B cell (primary cell): ENCODE results near the gene VAV2. TPM values are rescaled to one million over a fixed set of nuclear protein-coding genes. Genes with fewer than 3 reads are reported as not detected.
A peak's percentile ranks its signal among the peaks of the same experiment; 100 is the strongest.

Experiments
- ATAC-seq: fragments of 200-7000 bp; cut with Tn5 transposase; one replicate; pipeline ENCODE4 v1.10.0; 2021; ENCODE audit warnings: low read depth, mild to moderate bottlenecking, moderate number of reproducible peaks, moderate library complexity
- CTCF ChIA-PET: fragments of 350-600 bp; sonication (Branson Sonifier 250); formaldehyde crosslinking; loops from one replicate; lab custom pipeline; 2021; ENCODE audit warnings: antibody characterized with exemption, inconsistent platforms; lab: Charles Lee
- POLR2A ChIA-PET: fragments of 350-600 bp; sonication (Branson Sonifier 250); formaldehyde crosslinking; loops from one replicate; lab custom pipeline; 2021; ENCODE audit warnings: antibody characterized with exemption; lab: Charles Lee
- DNase-seq: peaks from one replicate; pipeline ENCODE4 v3.0.0; 2013
- H2AFZ ChIP-seq: 2 replicates; pipeline ENCODE4 v1.6.1; 2012; ENCODE audit warnings: mild to moderate bottlenecking, low read depth, low read length; ENCODE audit not compliant: insufficient read depth, poor library complexity, severe bottlenecking
- H3K27ac ChIP-seq, 2 donors: 1 replicate in 1 of 2; 2 replicates in 1 of 2; pipeline ENCODE4 v1.5.1; 2012 to 2013; ENCODE audit warnings: low read length in 2 of 2, mild to moderate bottlenecking in 2 of 2, moderate library complexity in 1 of 2
- H3K27me3 ChIP-seq, 4 experiments: fragments of 200-600 bp in 1 of 4; sonication (generic) in 1 of 4; replicated peaks in 1 of 4; 1 replicate in 2 of 4; 2 replicates in 2 of 4; pipeline versions ENCODE4 v1.6.1 to v1.7.0; 2013 to 2016; ENCODE audit warnings: low read length in 3 of 4, mild to moderate bottlenecking in 2 of 4, mixed read lengths in 1 of 4, moderate library complexity in 1 of 4; ENCODE audit not compliant: insufficient read depth in 4 of 4, control insufficient read depth in 3 of 4; ENCODE audit errors: control extremely low read depth in 1 of 4
- H3K36me3 ChIP-seq, 2 experiments: replicated peaks in 1 of 2; 1 replicate in 1 of 2; 2 replicates in 1 of 2; pipeline versions ENCODE4 v1.6.1 to v1.7.1; 2013; ENCODE audit warnings: low read length in 1 of 2; ENCODE audit not compliant: insufficient read depth in 2 of 2, control insufficient read depth in 1 of 2; ENCODE audit errors: control extremely low read depth in 1 of 2, extremely low read depth in 1 of 2
- H3K4me1 ChIP-seq, 2 donors: fragments of 200-600 bp in 1 of 2; sonication (generic) in 1 of 2; 1 replicate in 1 of 2; 2 replicates in 1 of 2; pipeline versions ENCODE4 v1.5.1 to v1.6.1; 2013 to 2017; ENCODE audit warnings: low read length in 2 of 2; ENCODE audit not compliant: control insufficient read depth in 2 of 2, insufficient read depth in 2 of 2
- H3K4me2 ChIP-seq: replicated peaks from 2 replicates; pipeline ENCODE3; 2012; ENCODE audit warnings: mild to moderate bottlenecking, low read depth, low read length; ENCODE audit not compliant: poor library complexity, severe bottlenecking
- H3K4me3 ChIP-seq, 5 experiments: fragments of 200-600 bp in 1 of 5; sonication (generic) in 1 of 5; 1 replicate in 3 of 5; 2 replicates in 2 of 5; pipeline versions ENCODE4 v1.5.1 to v1.7.0; 2011 to 2016; ENCODE audit warnings: low read length in 4 of 5, mild to moderate bottlenecking in 4 of 5, low read depth in 2 of 5, control low read depth in 1 of 5, moderate library complexity in 1 of 5; ENCODE audit not compliant: insufficient read depth in 1 of 5; ENCODE audit errors: control extremely low read depth in 1 of 5, extremely low read depth in 1 of 5
- H3K79me2 ChIP-seq: fragments of 200-600 bp; sonication (generic); one replicate; pipeline ENCODE4 v1.6.0; 2016; ENCODE audit warnings: low read length; ENCODE audit not compliant: control insufficient read depth, insufficient read depth
- H3K9ac ChIP-seq: fragments of 200-600 bp; sonication (generic); 2 replicates; pipeline ENCODE4 v1.6.1; 2017; ENCODE audit warnings: mild to moderate bottlenecking, low read length, moderate library complexity
- H3K9me3 ChIP-seq, 3 donors: one replicate each; pipeline versions ENCODE4 v1.6.1 to v1.7.1; 2013; ENCODE audit warnings: low read length in 2 of 3; ENCODE audit not compliant: control insufficient read depth in 2 of 3, insufficient read depth in 1 of 3; ENCODE audit errors: control extremely low read depth in 1 of 3
- H4K20me1 ChIP-seq: 2 replicates; pipeline ENCODE4 v1.6.0; 2012; ENCODE audit warnings: mild to moderate bottlenecking, low read length; ENCODE audit not compliant: insufficient read depth, control insufficient read depth, poor library complexity, severe bottlenecking
- H3K27ac Mint-ChIP-seq: one replicate; pipeline ENCODE4 v1.8.0; 2021; ENCODE audit warnings: mixed read lengths
- H3K27me3 Mint-ChIP-seq: one replicate; pipeline ENCODE4 v1.8.0; 2021; ENCODE audit warnings: mixed read lengths
- H3K4me1 Mint-ChIP-seq: one replicate; pipeline ENCODE4 v1.8.0; 2021; ENCODE audit warnings: mixed read lengths
- H3K4me3 Mint-ChIP-seq: one replicate; pipeline ENCODE4 v1.8.0; 2021; ENCODE audit warnings: mixed read lengths
- H3K9me3 Mint-ChIP-seq: one replicate; pipeline ENCODE4 v1.8.0; 2022; ENCODE audit warnings: mixed read lengths; ENCODE audit not compliant: insufficient read depth
- CTCF ChIP-seq: fragments of 200-600 bp; IDR thresholded peaks from one replicate; pipeline ENCODE4 v1.8.0; 2022; ENCODE audit warnings: antibody characterized with exemption, mild to moderate bottlenecking
- EZH2 ChIP-seq: IDR thresholded peaks from 2 replicates; pipeline ENCODE4 v1.6.1; 2012; ENCODE audit warnings: borderline replicate concordance, low read depth, mild to moderate bottlenecking, moderate library complexity, low read length; ENCODE audit not compliant: insufficient read depth, poor library complexity, severe bottlenecking
- WGBS: methylation state at CpG from one replicate; pipeline ENCODE4 v1.1.5; 2013; ENCODE audit warnings: missing lambda C conversion rate; ENCODE audit not compliant: insufficient coverage; 5-methylcytosine and 5-hydroxymethylcytosine counted together
- intact Hi-C: fragments of 100-400 bp; cut with micrococcal nuclease; formaldehyde crosslinking; loops from one replicate; pipeline ENCODE4 v1.10.0; 2022
- polyA plus RNA-seq: library from polyadenylated mRNA; depleted of rRNA; stranded (reverse); fragments of >200 nt; gene quantifications from 2 replicates; pipeline ENCODE4 v1.2.3, GENCODE V29; 2012
- total RNA-seq, 2 donors: library from RNA; stranded (reverse); fragments of 120-200 nt in 1 of 2; gene quantifications; 1 replicate in 1 of 2; 2 replicates in 1 of 2; pipeline versions ENCODE4 v1.2.3 to v1.2.4, GENCODE V29; 2013 to 2022

The VAV2 gene
- total and polyA plus RNA-seq, 2 donors (not counting 1 experiment from before 2014, with no cell fraction given), result 34.4 to 128 TPM

- no peak overlapping the region for H3K4me3 Mint-ChIP-seq
- intact Hi-C loops, result no loop called here
- Histone ChIP-seq H3K27ac (no peak overlapping the region), H3K36me3 (peaks cover 0 to 72% of the 10 kb centered on the region in 2 experiments), H3K9ac (no peak overlapping the region), H3K27me3 (no peaks in the 10 kb centered on the region), H3K4me1 (peaks cover 27 to 35% of the 10 kb centered on the region in 2 donors), H3K4me3 (no peak overlapping the region), H4K20me1 (peaks cover 50% of the 10 kb centered on the region), H3K9me3 (no peaks in the 10 kb centered on the region), H2AFZ (no peak overlapping the region), H3K4me2 (no peak overlapping the region), H3K79me2 (peaks cover 56% of the 10 kb centered on the region)
- H3K27me3 Mint-ChIP-seq, result no peaks in the 10 kb centered on the region
- H3K4me1 Mint-ChIP-seq, result peaks cover 34% of the 10 kb centered on the region
- H3K9me3 Mint-ChIP-seq, result no peaks in the 10 kb centered on the region
- DNase-seq (no peak), ATAC-seq (no peak)
- CTCF ChIA-PET, result interaction anchor here (0.9 to 19.3 kb wide), 4 partner anchors 8 to 215 kb away, joined by 3 to 561 read pairs (median 50); no protein-coding TSS in a partner anchor
- peak overlapping the region; percentile 59 for H3K27ac Mint-ChIP-seq
- TF ChIP-seq EZH2, result no peak
- TF ChIP-seq CTCF, result no peak
- POLR2A ChIA-PET, result no interaction called here
- 94% methylated on average over 12 of the region's 19 CpGs for WGBS
Measured at GRCh38 chr9:133779516-133780403, 212.4 kb downstream of the VAV2 start.

DNA sequence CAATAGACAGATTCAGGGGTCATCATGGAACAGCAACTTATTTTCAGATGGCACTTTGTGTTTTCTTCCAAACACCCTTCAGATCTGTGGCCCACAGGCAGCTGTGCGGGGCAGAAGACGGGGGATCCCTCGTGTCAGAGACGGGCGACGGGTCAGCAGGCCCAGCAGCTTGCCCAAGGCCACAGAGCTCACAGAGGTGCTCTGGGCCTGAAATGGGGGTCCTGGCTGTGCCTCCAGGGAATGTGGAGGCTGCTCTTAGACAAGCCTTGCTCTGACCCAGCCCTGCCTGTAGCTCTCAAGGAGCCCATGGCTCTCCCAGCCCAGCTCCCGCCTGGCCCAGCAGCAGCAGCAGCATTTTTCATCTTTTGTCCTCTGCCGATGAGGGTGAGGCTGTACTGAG, 213.0 kb downstream of the VAV2 start:
- CTCF ChIA-PET, result interaction anchor here (0.9 to 19.3 kb wide), 2 partner anchors 9 to 216 kb away, joined by 3 to 561 read pairs; no protein-coding TSS in a partner anchor
- WGBS, result 95% methylated on average over 8 of the region's 8 CpGs
- H3K27me3 Mint-ChIP-seq, result no peaks in the 10 kb centered on the region

More for the DNA sequence above, 213.0 kb downstream of the VAV2 start:
- H3K79me2 ChIP-seq, result peaks cover 50% of the 10 kb centered on the region
- TF ChIP-seq CTCF, result no peak
- TF ChIP-seq EZH2, result no peak
- H3K4me3 Mint-ChIP-seq, result no peak overlapping the region
- no peak overlapping the region for H3K9ac ChIP-seq
- POLR2A ChIA-PET, result no interaction called here
- no peak overlapping the region for H3K27ac Mint-ChIP-seq
- no peaks in the 10 kb centered on the region for H3K27me3 ChIP-seq
- H3K4me3 ChIP-seq, result no peak overlapping the region
- H2AFZ ChIP-seq, result no peak overlapping the region
- H3K4me2 ChIP-seq, result no peak overlapping the region
- intact Hi-C loops, result no loop called here
- no peaks in the 10 kb centered on the region for H3K9me3 Mint-ChIP-seq
- peaks cover 0 to 74% of the 10 kb centered on the region in 2 experiments for H3K36me3 ChIP-seq
- ATAC-seq (no peak), DNase-seq (no peak)
- H3K4me1 ChIP-seq, result peaks cover 20 to 28% of the 10 kb centered on the region in 2 donors
- no peaks in the 10 kb centered on the region for H3K9me3 ChIP-seq
- H4K20me1 ChIP-seq, result peaks cover 51% of the 10 kb centered on the region
- peaks cover 27% of the 10 kb centered on the region for H3K4me1 Mint-ChIP-seq
- no peak overlapping the region for H3K27ac ChIP-seq
